Thyroid gland (tissue), 4 donors: Measurements from ENCODE around the gene C20orf202. TPM values are rescaled to one million over a fixed set of nuclear protein-coding genes. Genes with fewer than 3 reads are reported as not detected.

Experiments used
- DNase-seq, 2 donors: peaks; one replicate each; pipeline ENCODE4 v3.0.0-alpha.2; 2019
- H3K27ac ChIP-seq, 3 donors: fragments of 200-600 bp; sonication (generic); 1 replicate in 2 of 3; 2 replicates in 1 of 3; pipeline ENCODE4 v1.5.1; 2016 to 2019; ENCODE audit warnings: mild to moderate bottlenecking in 1 of 3, moderate library complexity in 1 of 3
- H3K27me3 ChIP-seq: fragments of 200-600 bp; sonication (generic); one replicate; pipeline ENCODE4 v1.5.1; 2019
- H3K36me3 ChIP-seq, 2 donors: fragments of 200-600 bp; sonication (generic); one replicate each; pipeline ENCODE4 v1.5.1; 2016 to 2019
- H3K4me1 ChIP-seq, 2 donors: fragments of 200-600 bp; sonication (generic); one replicate each; pipeline ENCODE4 v1.5.1; 2017 to 2019
- H3K4me3 ChIP-seq, 3 donors: fragments of 200-600 bp; sonication (generic); replicated peaks in 1 of 3; 1 replicate in 2 of 3; 2 replicates in 1 of 3; pipeline ENCODE4 v1.5.1; 2016; ENCODE audit warnings: mild to moderate bottlenecking in 1 of 3
- H3K9me3 ChIP-seq: fragments of 200-600 bp; sonication (generic); one replicate; pipeline ENCODE4 v1.5.1; 2017
- POLR2A ChIP-seq, 2 donors: fragments of 450-650 bp; IDR thresholded peaks; one replicate each; pipeline ENCODE4 v1.6.1; 2017; ENCODE audit warnings: antibody characterized with exemption in 2 of 2, mild to moderate bottlenecking in 2 of 2, moderate library complexity in 1 of 2
- WGBS, 2 donors: methylation state at CpG; one replicate each; pipeline ENCODE4 v1.1.5; 2017; 5-methylcytosine and 5-hydroxymethylcytosine counted together
- intact Hi-C: fragments of 100-400 bp; cut with DNase I; formaldehyde crosslinking; loops from one replicate; pipeline ENCODE4 v1.15.1; 2023
- total RNA-seq, 4 donors: library from RNA; depleted of rRNA; stranded (reverse); fragments of >200 nt; gene quantifications; one replicate each; pipeline ENCODE4 v1.2.3, GENCODE V29; 2016
- TF ChIP-seq, protein P1 (sequence below), 6 experiments: fragments of 200-600 bp in 3 of 6; fragments of 450-650 bp in 3 of 6; sonication (generic) in 3 of 6; IDR thresholded peaks; one replicate each; pipeline ENCODE4 v1.5.1; 2016 to 2019; ENCODE audit warnings: antibody characterized with exemption in 6 of 6, mild to moderate bottlenecking in 2 of 6, inconsistent platforms in 1 of 6, moderate library complexity in 1 of 6

C20orf202 gene
- total RNA-seq, 4 donors from 2014 or later = 0.27 TPM; not detected in 3

GRCh38 chr20:1191299-1191698, 12.0 kb upstream of the C20orf202 start:
- no peak overlapping the region for H3K4me3 ChIP-seq
- no peaks in the 10 kb centered on the region for H3K27me3 ChIP-seq
- TF ChIP-seq POLR2A (IDR thresholded peaks at IDR 0.05) = no peak
- TF ChIP-seq, protein P1, sequence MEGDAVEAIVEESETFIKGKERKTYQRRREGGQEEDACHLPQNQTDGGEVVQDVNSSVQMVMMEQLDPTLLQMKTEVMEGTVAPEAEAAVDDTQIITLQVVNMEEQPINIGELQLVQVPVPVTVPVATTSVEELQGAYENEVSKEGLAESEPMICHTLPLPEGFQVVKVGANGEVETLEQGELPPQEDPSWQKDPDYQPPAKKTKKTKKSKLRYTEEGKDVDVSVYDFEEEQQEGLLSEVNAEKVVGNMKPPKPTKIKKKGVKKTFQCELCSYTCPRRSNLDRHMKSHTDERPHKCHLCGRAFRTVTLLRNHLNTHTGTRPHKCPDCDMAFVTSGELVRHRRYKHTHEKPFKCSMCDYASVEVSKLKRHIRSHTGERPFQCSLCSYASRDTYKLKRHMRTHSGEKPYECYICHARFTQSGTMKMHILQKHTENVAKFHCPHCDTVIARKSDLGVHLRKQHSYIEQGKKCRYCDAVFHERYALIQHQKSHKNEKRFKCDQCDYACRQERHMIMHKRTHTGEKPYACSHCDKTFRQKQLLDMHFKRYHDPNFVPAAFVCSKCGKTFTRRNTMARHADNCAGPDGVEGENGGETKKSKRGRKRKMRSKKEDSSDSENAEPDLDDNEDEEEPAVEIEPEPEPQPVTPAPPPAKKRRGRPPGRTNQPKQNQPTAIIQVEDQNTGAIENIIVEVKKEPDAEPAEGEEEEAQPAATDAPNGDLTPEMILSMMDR (IDR thresholded peaks at IDR 0.05) = no peak
- no peak for DNase-seq
- WGBS, 2 donors = 83 to 92% methylated on average over 3 of the region's 3 CpGs
- H3K27ac ChIP-seq = no peak overlapping the region
- no peaks in the 10 kb centered on the region for H3K4me1 ChIP-seq
- no peaks in the 10 kb centered on the region for H3K36me3 ChIP-seq
- intact Hi-C loops = no loop called here
- H3K9me3 ChIP-seq = no peaks in the 10 kb centered on the region

DNA sequence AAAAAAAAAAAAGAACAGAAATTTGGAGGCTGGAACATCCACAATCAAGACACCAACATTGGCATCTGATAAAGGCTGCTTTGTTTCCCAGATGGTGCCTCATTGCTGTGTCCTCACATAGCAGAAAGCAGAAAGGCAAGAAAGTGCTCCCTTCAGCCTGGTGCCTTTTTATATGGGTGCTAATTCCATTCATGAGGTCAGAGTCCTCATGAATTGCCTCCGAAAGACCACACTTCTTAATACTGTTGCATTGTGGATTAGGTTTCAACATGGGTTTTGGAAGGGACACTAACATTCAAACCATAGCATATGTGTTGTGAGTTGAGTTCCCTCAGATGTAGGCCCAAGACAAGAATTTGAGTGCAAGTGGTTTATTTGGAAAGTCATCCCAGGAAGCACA, 8.0 kb upstream of the C20orf202 start:
- intact Hi-C loops = no loop called here
- WGBS, 2 donors = 88 to 100% methylated on average over 1 of the region's 1 CpG
- TF ChIP-seq POLR2A (IDR thresholded peaks at IDR 0.05) = no peak
- TF ChIP-seq, protein P1 (IDR thresholded peaks at IDR 0.05) = no peak
- Histone ChIP-seq H3K9me3 (no peaks in the 10 kb centered on the region), H3K27ac (no peak overlapping the region), H3K4me3 (no peak overlapping the region), H3K27me3 (no peaks in the 10 kb centered on the region), H3K36me3 (no peaks in the 10 kb centered on the region), H3K4me1 (no peaks in the 10 kb centered on the region)
- DNase-seq = no peak

DNA sequence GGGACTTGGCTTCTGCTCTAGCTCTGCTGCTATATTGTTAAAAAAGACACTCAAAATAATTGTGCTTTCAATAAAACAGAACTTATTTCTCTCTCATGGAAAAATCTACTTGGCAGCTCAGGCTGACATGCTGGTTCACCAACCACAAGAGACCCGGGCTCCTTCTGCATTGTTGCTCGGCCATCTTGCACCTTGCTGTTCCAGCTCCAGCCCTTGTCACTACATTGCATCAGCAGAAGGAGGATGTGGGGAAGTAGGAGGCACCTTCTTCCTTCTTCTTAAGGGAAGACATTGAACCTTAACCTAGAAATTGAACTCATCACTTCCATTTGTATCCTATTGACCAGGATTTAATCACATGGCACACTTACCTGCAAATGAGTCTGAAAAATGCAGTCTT, 6.6 kb upstream of the C20orf202 start:
- H3K27ac ChIP-seq = no peak overlapping the region
- no peak for DNase-seq
- H3K36me3 ChIP-seq = no peaks in the 10 kb centered on the region
- no peaks in the 10 kb centered on the region for H3K27me3 ChIP-seq
- H3K4me3 ChIP-seq = no peak overlapping the region
- intact Hi-C loops = no loop called here
- 95 to 96% methylated on average over 2 of the region's 2 CpGs for WGBS, 2 donors
- no peak for TF ChIP-seq POLR2A (IDR thresholded peaks at IDR 0.05)
- TF ChIP-seq, protein P1 (IDR thresholded peaks at IDR 0.05) = no peak
- H3K9me3 ChIP-seq = no peaks in the 10 kb centered on the region
- no peaks in the 10 kb centered on the region for H3K4me1 ChIP-seq

GRCh38 chr20:1197801-1198200, 5.5 kb upstream of the C20orf202 start:
- no peaks in the 10 kb centered on the region for H3K9me3 ChIP-seq
- no peak overlapping the region for H3K27ac ChIP-seq
- no peak overlapping the region for H3K4me3 ChIP-seq
- TF ChIP-seq POLR2A (IDR thresholded peaks at IDR 0.05) = no peak
- TF ChIP-seq, protein P1 (IDR thresholded peaks at IDR 0.05) = no peak
- no peak for DNase-seq
- 77 to 89% methylated on average over 7 of the region's 7 CpGs for WGBS, 2 donors
- intact Hi-C loops = no loop called here
- H3K4me1 ChIP-seq = no peaks in the 10 kb centered on the region
- no peaks in the 10 kb centered on the region for H3K27me3 ChIP-seq
- H3K36me3 ChIP-seq = no peaks in the 10 kb centered on the region

- no peak overlapping the region for H3K4me3 ChIP-seq
- no peaks in the 10 kb centered on the region for H3K4me1 ChIP-seq
- H3K27me3 ChIP-seq = no peaks in the 10 kb centered on the region
- no peak for TF ChIP-seq POLR2A (IDR thresholded peaks at IDR 0.05)
- TF ChIP-seq, protein P1 (IDR thresholded peaks at IDR 0.05) = no peak
- H3K9me3 ChIP-seq = no peaks in the 10 kb centered on the region
- no peak for DNase-seq
- 94 to 96% methylated on average over 5 of the region's 5 CpGs for WGBS, 2 donors
- intact Hi-C loops = no loop called here
- no peaks in the 10 kb centered on the region for H3K36me3 ChIP-seq
- no peak overlapping the region for H3K27ac ChIP-seq
Observed at GRCh38 chr20:1198751-1199150, 4.5 kb upstream of the C20orf202 start.
